Measurements from ENCODE around the gene COL1A1. TPM values are rescaled to one million over a fixed set of nuclear protein-coding genes. Genes with fewer than 3 reads are reported as not detected.

The COL1A1 gene
- total RNA-seq, 1 donor from 2014 or later: 12,796 TPM

GRCh38 chr17:50241431-50241830, 40.0 kb upstream of the COL1A1 start:
- peaks cover 3% of the 10 kb centered on the region for H3K36me3 Mint-ChIP-seq (ENCODE audit: low read depth, unreplicated experiment)
- H3K27me3 Mint-ChIP-seq (ENCODE audit: low read depth, unreplicated experiment): no peaks in the 10 kb centered on the region
- Histone ChIP-seq H2AFZ (ENCODE audit: low read depth, low read length) (no peak overlapping the region), H4K20me1 (ENCODE audit: insufficient read depth, low read length) (no peaks in the 10 kb centered on the region), H3K27me3 (ENCODE audit: insufficient read depth, low read length) (no peaks in the 10 kb centered on the region), H3K27ac (ENCODE audit: low read depth, low read length) (no peak overlapping the region), H3K4me3 (ENCODE audit: insufficient read depth, low read depth, low read length) (no peak overlapping the region), H3K79me2 (ENCODE audit: insufficient read depth, low read length) (no peaks in the 10 kb centered on the region), H3K4me2 (ENCODE audit: low read length) (no peak overlapping the region), H3K9me3 (ENCODE audit: insufficient read depth, low read depth, low read length) (peaks cover 3% of the 10 kb centered on the region), H3K9ac (ENCODE audit: low read length) (no peak overlapping the region), H3K36me3 (ENCODE audit: insufficient read depth, low read length) (no peaks in the 10 kb centered on the region), H3K4me1 (ENCODE audit: insufficient read depth, low read length) (no peaks in the 10 kb centered on the region)
- TF ChIP-seq EZH2 (IDR thresholded peaks at IDR 0.05; ENCODE audit: insufficient read depth, low read length) (no peak), CTCF (IDR thresholded peaks at IDR 0.05; ENCODE audit: insufficient read depth, low read depth, low read length) (no peak)
- peaks cover 4% of the 10 kb centered on the region for H3K9me3 Mint-ChIP-seq (ENCODE audit: unreplicated experiment)
- no peak for DNase-seq (ENCODE audit: low read depth)
- peaks cover 2% of the 10 kb centered on the region for H3K4me1 Mint-ChIP-seq (ENCODE audit: low read depth, unreplicated experiment)
- no peak overlapping the region for H3K27ac Mint-ChIP-seq (ENCODE audit: unreplicated experiment)
- FAIRE-seq: no peak
- H3K4me3 Mint-ChIP-seq (ENCODE audit: unreplicated experiment): no peak overlapping the region

GRCh38 chr17:50240851-50241250, 39.4 kb upstream of the COL1A1 start:
- Mint-ChIP-seq H3K27me3 (ENCODE audit: low read depth, unreplicated experiment) (no peaks in the 10 kb centered on the region), H3K4me1 (ENCODE audit: low read depth, unreplicated experiment) (peaks cover 2% of the 10 kb centered on the region), H3K36me3 (ENCODE audit: low read depth, unreplicated experiment) (peaks cover 3% of the 10 kb centered on the region), H3K4me3 (ENCODE audit: unreplicated experiment) (peak overlapping the region; percentile 35), H3K27ac (ENCODE audit: unreplicated experiment) (no peak overlapping the region), H3K9me3 (ENCODE audit: unreplicated experiment) (peaks cover 4% of the 10 kb centered on the region)
- no peak overlapping the region for H2AFZ ChIP-seq (ENCODE audit: low read depth, low read length)
- H3K4me2 ChIP-seq (ENCODE audit: low read length): no peak overlapping the region
- no peaks in the 10 kb centered on the region for H3K27me3 ChIP-seq (ENCODE audit: insufficient read depth, low read length)
- DNase-seq (ENCODE audit: low read depth) (peak; percentile 80), FAIRE-seq (peak; percentile 63)
- peaks cover 3% of the 10 kb centered on the region for H3K9me3 ChIP-seq (ENCODE audit: insufficient read depth, low read depth, low read length)
- TF ChIP-seq EZH2 (IDR thresholded peaks at IDR 0.05; ENCODE audit: insufficient read depth, low read length) (no peak), CTCF (IDR thresholded peaks at IDR 0.05; ENCODE audit: insufficient read depth, low read depth, low read length) (no peak)
- no peak overlapping the region for H3K4me3 ChIP-seq (ENCODE audit: insufficient read depth, low read depth, low read length)
- no peak overlapping the region for H3K9ac ChIP-seq (ENCODE audit: low read length)
- no peaks in the 10 kb centered on the region for H3K36me3 ChIP-seq (ENCODE audit: insufficient read depth, low read length)
- H4K20me1 ChIP-seq (ENCODE audit: insufficient read depth, low read length): no peaks in the 10 kb centered on the region
- H3K4me1 ChIP-seq (ENCODE audit: insufficient read depth, low read length): no peaks in the 10 kb centered on the region
- H3K27ac ChIP-seq (ENCODE audit: low read depth, low read length): no peak overlapping the region
- H3K79me2 ChIP-seq (ENCODE audit: insufficient read depth, low read length): no peaks in the 10 kb centered on the region

GRCh38 chr17:50239937-50240336, 38.5 kb upstream of the COL1A1 start:
- Mint-ChIP-seq H3K4me1 (ENCODE audit: low read depth, unreplicated experiment) (peaks cover 2% of the 10 kb centered on the region), H3K9me3 (ENCODE audit: unreplicated experiment) (peaks cover 4% of the 10 kb centered on the region)

More at GRCh38 chr17:50239937-50240336, 38.5 kb upstream of the COL1A1 start:
- Mint-ChIP-seq H3K27ac (ENCODE audit: unreplicated experiment) (no peak overlapping the region), H3K27me3 (ENCODE audit: low read depth, unreplicated experiment) (no peaks in the 10 kb centered on the region), H3K36me3 (ENCODE audit: low read depth, unreplicated experiment) (peaks cover 3% of the 10 kb centered on the region), H3K4me3 (ENCODE audit: unreplicated experiment) (no peak overlapping the region)
- Histone ChIP-seq H3K79me2 (ENCODE audit: insufficient read depth, low read length) (no peaks in the 10 kb centered on the region), H3K36me3 (ENCODE audit: insufficient read depth, low read length) (no peaks in the 10 kb centered on the region), H3K9me3 (ENCODE audit: insufficient read depth, low read depth, low read length) (peaks cover 2% of the 10 kb centered on the region), H3K4me2 (ENCODE audit: low read length) (no peak overlapping the region), H3K4me1 (ENCODE audit: insufficient read depth, low read length) (no peaks in the 10 kb centered on the region), H4K20me1 (ENCODE audit: insufficient read depth, low read length) (no peaks in the 10 kb centered on the region), H3K4me3 (ENCODE audit: insufficient read depth, low read depth, low read length) (no peak overlapping the region), H3K9ac (ENCODE audit: low read length) (no peak overlapping the region), H3K27ac (ENCODE audit: low read depth, low read length) (no peak overlapping the region), H2AFZ (ENCODE audit: low read depth, low read length) (no peak overlapping the region), H3K27me3 (ENCODE audit: insufficient read depth, low read length) (no peaks in the 10 kb centered on the region)
- peak; percentile 52 for DNase-seq (ENCODE audit: low read depth)
- no peak for FAIRE-seq
- TF ChIP-seq CTCF (IDR thresholded peaks at IDR 0.05; ENCODE audit: insufficient read depth, low read depth, low read length) (no peak), EZH2 (IDR thresholded peaks at IDR 0.05; ENCODE audit: insufficient read depth, low read length) (no peak)
